ENCODE results near the gene AATF.
"Not testable (repeated sequence)": the region's sequence is repeated elsewhere in the genome, so short reads cannot be mapped to it uniquely, and the experiment has no call there.

AATF gene

DNA sequence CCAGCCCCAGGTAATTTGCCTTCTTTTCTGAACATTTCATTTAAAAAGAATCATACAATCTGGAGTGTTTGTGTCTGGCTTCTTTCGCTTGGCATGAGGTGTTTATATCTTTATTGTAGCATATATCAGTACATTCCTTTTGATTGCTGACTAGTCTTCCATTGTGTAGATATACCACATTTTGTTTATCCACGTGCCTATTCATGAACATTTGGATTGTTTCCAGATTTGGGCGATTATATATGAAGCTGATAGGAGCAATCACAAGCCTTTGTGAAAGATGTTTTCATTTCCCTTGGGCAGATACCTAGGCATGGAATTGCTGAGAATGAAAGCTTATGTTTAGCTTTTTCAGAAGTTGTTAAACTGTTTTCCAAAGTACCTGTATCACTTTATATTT, 120.3 kb downstream of the AATF start:
- H3K27me3 ChIP-seq (replicated peaks; ENCODE audit: control insufficient read depth, insufficient read depth, low read length), result peaks cover 48% of the 10 kb centered on the region
- H3K36me3 ChIP-seq (ENCODE audit: control insufficient read depth, insufficient read depth, low read length, severe bottlenecking), result no peaks in the 10 kb centered on the region
- H3K4me3 ChIP-seq (ENCODE audit: low read length), result no peak overlapping the region
- no peak for DNase-seq (ENCODE audit: low read depth)
- H3K9ac ChIP-seq (ENCODE audit: low read length), result no peak overlapping the region
- H3K9me3 ChIP-seq (ENCODE audit: control insufficient read depth, low read length), result no peaks in the 10 kb centered on the region
- H3K4me1 ChIP-seq (ENCODE audit: control insufficient read depth, insufficient read depth, low read length), result peaks cover 7% of the 10 kb centered on the region

DNA sequence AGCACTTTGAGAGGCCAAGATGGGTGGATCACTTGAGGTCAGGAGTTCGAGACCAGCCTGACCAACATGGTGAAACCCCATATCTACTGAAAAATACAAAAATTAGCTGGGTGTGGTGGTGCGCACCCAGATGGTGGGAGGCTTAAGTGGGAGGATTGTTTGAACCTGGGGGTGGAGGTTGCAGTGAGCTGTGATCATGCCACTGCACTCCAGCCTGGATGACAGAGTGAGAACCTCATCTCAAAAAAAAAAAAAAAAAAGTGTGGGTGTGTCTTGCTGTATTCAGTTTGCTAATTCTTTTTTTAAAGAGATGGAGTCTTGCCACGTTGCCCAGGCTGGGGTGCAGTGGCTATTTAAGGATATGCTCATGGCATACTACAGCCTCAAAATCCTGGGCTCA, 124.7 kb downstream of the AATF start:
- DNase-seq (ENCODE audit: low read depth); H3K9me3 ChIP-seq (ENCODE audit: control insufficient read depth, low read length); H3K4me1 ChIP-seq (ENCODE audit: control insufficient read depth, insufficient read depth, low read length): not testable (repeated sequence)

DNA sequence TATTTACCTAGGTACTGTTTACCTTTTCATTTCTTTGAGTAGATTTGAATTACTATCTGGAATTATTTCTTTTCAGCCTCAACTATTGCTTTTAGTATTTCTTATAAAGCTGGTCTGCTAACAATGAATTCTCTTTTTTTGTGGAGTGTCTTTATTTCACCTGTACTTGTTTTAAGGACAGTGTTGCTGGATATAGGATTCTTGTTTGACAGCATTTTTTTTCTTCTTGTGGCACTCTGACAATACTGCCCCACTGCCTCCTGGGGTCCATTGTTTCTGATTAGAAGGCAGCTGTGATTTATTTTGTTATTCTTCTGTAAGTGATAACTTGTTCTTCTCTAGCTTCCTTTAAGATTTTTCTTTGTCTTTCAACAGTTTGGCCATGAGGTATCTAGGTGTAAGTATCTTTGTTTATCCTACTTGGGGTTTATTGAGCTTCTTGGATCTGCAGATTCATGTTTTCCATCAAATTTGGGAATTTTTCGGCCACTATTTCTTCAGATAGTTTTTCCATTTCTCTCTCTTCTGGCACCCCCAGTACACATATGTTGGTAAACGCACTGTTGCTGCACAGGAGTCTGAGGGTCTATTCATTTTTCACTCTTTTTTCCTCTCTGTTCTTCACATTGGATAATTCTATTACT, 130.4 kb downstream of the AATF start:
- peaks cover under 1% of the 10 kb centered on the region for H3K36me3 ChIP-seq (ENCODE audit: control insufficient read depth, insufficient read depth, low read length, severe bottlenecking)
- H3K9me3 ChIP-seq (ENCODE audit: control insufficient read depth, low read length), result peaks cover 10% of the 10 kb centered on the region
- H3K4me3 ChIP-seq (ENCODE audit: low read length), result no peak overlapping the region
- no peak for DNase-seq (ENCODE audit: low read depth)
- no peaks in the 10 kb centered on the region for H3K27me3 ChIP-seq (replicated peaks; ENCODE audit: control insufficient read depth, insufficient read depth, low read length)
- no peak overlapping the region for H3K9ac ChIP-seq (ENCODE audit: low read length)
- peaks cover 5% of the 10 kb centered on the region for H3K4me1 ChIP-seq (ENCODE audit: control insufficient read depth, insufficient read depth, low read length)

More for the DNA sequence above, 124.7 kb downstream of the AATF start:
- H3K9ac ChIP-seq (ENCODE audit: low read length); H3K36me3 ChIP-seq (ENCODE audit: control insufficient read depth, insufficient read depth, low read length, severe bottlenecking); H3K4me3 ChIP-seq (ENCODE audit: low read length): not testable (repeated sequence)
- peaks cover 11% of the 10 kb centered on the region for H3K27me3 ChIP-seq (replicated peaks; ENCODE audit: control insufficient read depth, insufficient read depth, low read length)

DNA sequence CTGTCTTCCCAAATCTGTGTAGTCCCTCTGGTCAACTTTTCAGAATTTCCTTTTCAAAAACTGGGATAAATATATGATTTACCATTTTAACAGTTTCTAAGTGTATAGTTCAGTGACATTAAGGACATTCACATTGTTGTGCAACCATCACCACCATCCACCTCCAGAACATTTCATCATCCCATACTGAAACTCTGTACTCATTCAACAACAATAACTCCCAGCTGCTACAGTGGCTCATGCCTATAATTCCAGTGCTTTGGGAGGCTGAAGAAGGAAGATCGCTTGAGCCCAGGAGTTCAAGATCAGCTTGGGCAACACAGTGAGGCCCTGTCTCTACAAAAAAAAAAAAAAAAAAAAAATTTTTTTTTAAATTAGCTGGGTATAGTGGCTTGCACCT, 131.0 kb downstream of the AATF start:
- peaks cover 5% of the 10 kb centered on the region for H3K4me1 ChIP-seq (ENCODE audit: control insufficient read depth, insufficient read depth, low read length)
- peak; percentile 79 for DNase-seq (ENCODE audit: low read depth)
- H3K4me3 ChIP-seq (ENCODE audit: low read length), result no peak overlapping the region

DNA sequence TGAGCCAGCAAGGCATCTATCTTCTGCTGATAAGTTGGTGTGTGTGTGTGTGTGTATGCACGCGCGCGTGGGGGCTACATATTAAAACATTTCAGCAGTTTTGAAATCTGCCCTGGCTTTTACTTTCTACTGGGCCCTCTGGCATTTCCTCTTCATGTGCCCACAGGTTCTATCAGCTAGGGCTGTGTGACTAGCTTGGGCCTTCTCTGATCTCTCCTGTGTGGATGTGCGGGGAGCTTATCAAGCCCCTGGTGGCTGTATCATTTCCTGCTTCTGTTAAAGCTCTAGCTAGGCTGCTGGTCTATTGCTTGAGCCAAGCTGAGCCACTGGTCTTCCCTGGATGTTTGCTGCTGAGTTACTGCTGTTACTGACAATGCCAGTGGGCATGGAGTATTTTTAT, 132.5 kb downstream of the AATF start:
- no peak overlapping the region for H3K9ac ChIP-seq (ENCODE audit: low read length)
- H3K4me3 ChIP-seq (ENCODE audit: low read length), result no peak overlapping the region
- H3K36me3 ChIP-seq (ENCODE audit: control insufficient read depth, insufficient read depth, low read length, severe bottlenecking), result peaks cover 21% of the 10 kb centered on the region
- no peaks in the 10 kb centered on the region for H3K27me3 ChIP-seq (replicated peaks; ENCODE audit: control insufficient read depth, insufficient read depth, low read length)
- H3K4me1 ChIP-seq (ENCODE audit: control insufficient read depth, insufficient read depth, low read length), result peaks cover 5% of the 10 kb centered on the region
- H3K9me3 ChIP-seq (ENCODE audit: control insufficient read depth, low read length), result peaks cover 10% of the 10 kb centered on the region
- DNase-seq (ENCODE audit: low read depth), result no peak

More for the DNA sequence above, 131.0 kb downstream of the AATF start:
- Histone ChIP-seq H3K9me3 (ENCODE audit: control insufficient read depth, low read length) (peaks cover 10% of the 10 kb centered on the region), H3K27me3 (replicated peaks; ENCODE audit: control insufficient read depth, insufficient read depth, low read length) (no peaks in the 10 kb centered on the region), H3K9ac (ENCODE audit: low read length) (no peak overlapping the region), H3K36me3 (ENCODE audit: control insufficient read depth, insufficient read depth, low read length, severe bottlenecking) (peaks cover 6% of the 10 kb centered on the region)

DNA sequence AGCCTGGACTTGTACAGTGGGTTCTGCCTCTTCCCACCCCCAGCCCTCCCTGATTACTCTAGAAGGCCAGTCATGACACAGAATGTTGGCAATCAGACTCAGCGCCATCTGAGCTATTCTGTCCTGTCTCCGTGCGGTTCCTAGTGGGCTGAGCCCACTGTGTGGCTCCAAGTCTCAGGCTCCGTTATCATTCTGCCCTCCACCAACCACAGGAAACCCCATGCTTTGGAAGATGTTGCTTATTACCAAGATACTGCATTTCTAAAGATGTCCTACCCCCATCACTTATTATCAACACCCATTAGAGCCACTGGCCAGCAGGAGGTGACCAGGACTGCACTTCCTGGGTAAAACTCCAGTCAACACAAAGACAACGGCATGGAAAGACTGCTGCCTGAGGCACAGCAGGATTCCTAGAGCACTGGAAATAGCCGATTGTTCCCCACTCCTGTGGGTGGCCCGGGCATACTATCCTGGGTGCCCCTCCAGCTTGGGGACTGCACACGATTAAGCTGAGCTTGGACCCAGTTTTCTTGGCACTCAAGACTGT, 133.6 kb downstream of the AATF start:
- H3K4me1 ChIP-seq (ENCODE audit: control insufficient read depth, insufficient read depth, low read length), result peaks cover 5% of the 10 kb centered on the region
- no peak for DNase-seq (ENCODE audit: low read depth)

DNA sequence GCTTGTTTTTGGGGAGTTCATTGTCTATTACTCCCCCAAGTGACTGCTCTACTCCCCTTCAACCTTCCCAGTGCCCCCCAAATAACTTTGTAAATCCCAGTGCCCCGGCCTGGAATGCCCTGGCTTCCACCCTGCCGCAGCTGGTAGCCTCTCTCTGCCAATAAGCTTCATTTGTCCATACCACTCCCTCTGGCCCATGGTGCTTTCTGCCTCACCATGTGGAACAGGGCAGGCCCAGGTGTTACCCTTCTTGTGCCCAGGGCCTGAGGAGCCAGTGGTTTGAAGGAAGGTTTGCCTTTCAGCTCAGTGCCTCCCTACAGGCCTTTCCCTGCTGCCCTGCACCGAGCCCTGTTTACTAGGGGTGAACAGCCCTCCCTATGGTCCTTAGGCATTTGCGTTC, 134.2 kb downstream of the AATF start:
- DNase-seq (ENCODE audit: low read depth), result no peak
- Histone ChIP-seq H3K9ac (ENCODE audit: low read length) (no peak overlapping the region), H3K27me3 (replicated peaks; ENCODE audit: control insufficient read depth, insufficient read depth, low read length) (no peaks in the 10 kb centered on the region)

More for the DNA sequence above, 133.6 kb downstream of the AATF start:
- H3K36me3 ChIP-seq (ENCODE audit: control insufficient read depth, insufficient read depth, low read length, severe bottlenecking), result peaks cover 32% of the 10 kb centered on the region
- no peak overlapping the region for H3K4me3 ChIP-seq (ENCODE audit: low read length)
- H3K9ac ChIP-seq (ENCODE audit: low read length), result no peak overlapping the region
- H3K9me3 ChIP-seq (ENCODE audit: control insufficient read depth, low read length), result peaks cover 10% of the 10 kb centered on the region
- H3K27me3 ChIP-seq (replicated peaks; ENCODE audit: control insufficient read depth, insufficient read depth, low read length), result no peaks in the 10 kb centered on the region

DNA sequence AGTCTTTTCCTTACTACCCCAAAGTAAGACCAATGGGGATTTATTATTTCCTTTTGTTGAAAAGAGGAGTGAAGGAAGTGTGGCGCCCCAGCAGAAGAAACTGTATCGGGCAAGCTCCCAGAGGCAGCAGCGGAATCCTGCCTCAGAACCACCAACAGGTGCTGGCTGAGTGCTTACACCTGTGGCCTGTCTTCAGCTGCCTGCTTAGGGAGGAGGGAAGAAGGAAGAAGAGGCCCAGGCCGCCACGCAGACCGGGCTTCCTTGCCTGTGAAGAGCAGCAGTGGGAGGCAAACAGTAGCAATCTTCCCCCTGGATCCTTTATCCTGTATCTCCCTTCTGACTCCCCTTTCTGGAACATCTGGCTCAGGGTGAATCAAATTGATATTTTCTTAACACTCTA, 134.7 kb downstream of the AATF start:
- Histone ChIP-seq H3K4me3 (ENCODE audit: low read length) (no peak overlapping the region), H3K36me3 (ENCODE audit: control insufficient read depth, insufficient read depth, low read length, severe bottlenecking) (peaks cover 43% of the 10 kb centered on the region), H3K27me3 (replicated peaks; ENCODE audit: control insufficient read depth, insufficient read depth, low read length) (no peaks in the 10 kb centered on the region), H3K9ac (ENCODE audit: low read length) (no peak overlapping the region), H3K9me3 (ENCODE audit: control insufficient read depth, low read length) (peaks cover 10% of the 10 kb centered on the region), H3K4me1 (ENCODE audit: control insufficient read depth, insufficient read depth, low read length) (peaks cover 5% of the 10 kb centered on the region)
- DNase-seq (ENCODE audit: low read depth), result no peak

More for the DNA sequence above, 134.2 kb downstream of the AATF start:
- H3K4me3 ChIP-seq (ENCODE audit: low read length), result no peak overlapping the region
- H3K36me3 ChIP-seq (ENCODE audit: control insufficient read depth, insufficient read depth, low read length, severe bottlenecking), result peaks cover 38% of the 10 kb centered on the region
- peaks cover 10% of the 10 kb centered on the region for H3K9me3 ChIP-seq (ENCODE audit: control insufficient read depth, low read length)
- peaks cover 5% of the 10 kb centered on the region for H3K4me1 ChIP-seq (ENCODE audit: control insufficient read depth, insufficient read depth, low read length)

DNA sequence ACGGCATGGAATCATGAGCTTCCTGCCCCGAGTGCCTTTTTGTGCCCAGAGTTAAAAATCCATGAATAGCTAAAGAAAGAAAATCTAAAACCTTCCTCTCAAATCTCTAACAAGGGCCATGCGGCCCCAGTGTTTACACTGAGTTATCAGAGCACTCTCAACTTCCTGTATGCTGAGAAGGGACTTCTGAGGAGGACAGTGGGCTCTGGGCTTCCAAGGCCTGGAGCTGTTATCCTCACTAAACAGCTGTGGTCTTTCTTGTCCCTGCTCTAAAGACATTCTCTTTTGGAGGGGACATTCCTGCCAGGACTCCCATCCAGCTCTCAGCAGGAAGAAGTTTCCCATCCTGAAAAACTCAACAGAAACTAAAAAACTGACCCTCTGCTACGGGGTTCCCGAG, 135.6 kb downstream of the AATF start:
- H3K4me1 ChIP-seq (ENCODE audit: control insufficient read depth, insufficient read depth, low read length), result peaks cover 5% of the 10 kb centered on the region
- no peak overlapping the region for H3K4me3 ChIP-seq (ENCODE audit: low read length)
- H3K27me3 ChIP-seq (replicated peaks; ENCODE audit: control insufficient read depth, insufficient read depth, low read length), result no peaks in the 10 kb centered on the region
- no peak overlapping the region for H3K9ac ChIP-seq (ENCODE audit: low read length)
- H3K36me3 ChIP-seq (ENCODE audit: control insufficient read depth, insufficient read depth, low read length, severe bottlenecking), result peaks cover 52% of the 10 kb centered on the region
- H3K9me3 ChIP-seq (ENCODE audit: control insufficient read depth, low read length), result peaks cover 2% of the 10 kb centered on the region
- no peak for DNase-seq (ENCODE audit: low read depth)

DNA sequence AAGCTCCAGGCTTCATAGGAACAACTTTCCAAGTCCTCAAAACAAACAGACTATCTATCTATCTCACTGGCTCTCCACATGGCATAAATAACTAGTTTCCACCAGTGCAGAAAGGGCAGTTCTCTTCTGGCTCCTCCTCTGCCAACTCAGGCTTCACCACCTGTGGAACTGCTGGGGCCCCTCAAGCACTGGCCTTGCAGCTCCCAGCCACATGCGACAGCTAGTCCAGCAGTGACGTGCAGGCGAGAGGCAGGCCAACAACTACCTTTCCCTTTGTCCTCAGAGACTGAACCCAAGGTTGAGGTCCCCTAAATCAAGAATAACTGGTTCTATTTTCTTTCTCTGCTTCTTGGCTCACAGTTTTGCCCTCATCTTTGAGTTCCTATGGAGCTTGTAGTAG, 137.6 kb downstream of the AATF start:
- no peak for DNase-seq (ENCODE audit: low read depth)
- H3K9me3 ChIP-seq (ENCODE audit: control insufficient read depth, low read length), result no peaks in the 10 kb centered on the region
- H3K9ac ChIP-seq (ENCODE audit: low read length), result no peak overlapping the region
- H3K36me3 ChIP-seq (ENCODE audit: control insufficient read depth, insufficient read depth, low read length, severe bottlenecking), result peaks cover 72% of the 10 kb centered on the region
- no peaks in the 10 kb centered on the region for H3K4me1 ChIP-seq (ENCODE audit: control insufficient read depth, insufficient read depth, low read length)
- H3K4me3 ChIP-seq (ENCODE audit: low read length), result no peak overlapping the region
- H3K27me3 ChIP-seq (replicated peaks; ENCODE audit: control insufficient read depth, insufficient read depth, low read length), result no peaks in the 10 kb centered on the region

DNA sequence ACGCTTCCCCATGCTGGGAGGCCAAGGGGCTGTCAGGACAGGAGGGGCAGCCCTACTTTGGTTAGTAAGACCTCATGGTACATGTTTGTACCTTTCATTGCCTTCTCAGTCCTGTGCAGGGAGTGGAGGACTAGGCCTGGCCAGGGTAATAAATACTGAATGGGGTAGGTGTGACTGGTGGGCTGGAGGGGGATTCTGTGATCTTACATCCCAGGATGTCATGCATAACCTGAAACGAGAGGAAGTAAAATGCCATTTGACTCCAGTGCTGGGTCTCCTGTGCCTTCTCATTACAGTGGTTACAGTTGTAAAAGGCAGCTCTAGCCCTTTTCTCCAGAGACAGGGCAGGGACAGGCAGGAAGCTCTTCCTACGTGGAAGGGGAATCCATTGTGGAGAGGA, 138.2 kb downstream of the AATF start:
- Histone ChIP-seq H3K27me3 (replicated peaks; ENCODE audit: control insufficient read depth, insufficient read depth, low read length) (no peaks in the 10 kb centered on the region), H3K4me3 (ENCODE audit: low read length) (no peak overlapping the region), H3K4me1 (ENCODE audit: control insufficient read depth, insufficient read depth, low read length) (no peaks in the 10 kb centered on the region), H3K36me3 (ENCODE audit: control insufficient read depth, insufficient read depth, low read length, severe bottlenecking) (peaks cover 78% of the 10 kb centered on the region), H3K9me3 (ENCODE audit: control insufficient read depth, low read length) (no peaks in the 10 kb centered on the region), H3K9ac (ENCODE audit: low read length) (no peak overlapping the region)
- DNase-seq (ENCODE audit: low read depth), result no peak

DNA sequence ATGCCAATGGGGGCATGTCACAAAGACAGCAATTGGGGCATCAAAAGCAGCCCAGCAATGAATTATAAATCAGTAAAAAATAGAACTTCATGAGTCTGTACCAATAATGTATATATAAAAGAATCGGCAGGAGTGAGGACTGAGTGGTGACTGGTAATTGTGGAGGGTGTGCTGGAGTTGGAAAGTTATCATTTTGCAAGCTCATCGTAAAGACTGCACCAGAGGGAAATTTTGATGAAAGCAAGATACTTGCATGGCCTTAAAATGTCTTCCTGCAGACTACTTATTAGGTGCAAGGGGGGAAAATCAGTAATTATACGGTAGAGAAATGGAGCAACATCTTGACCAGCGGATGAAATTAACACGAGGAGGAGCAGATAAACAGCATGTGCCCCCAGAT, 138.9 kb downstream of the AATF start:
- no peak for DNase-seq (ENCODE audit: low read depth)
- no peak overlapping the region for H3K9ac ChIP-seq (ENCODE audit: low read length)
- H3K9me3 ChIP-seq (ENCODE audit: control insufficient read depth, low read length), result no peaks in the 10 kb centered on the region
- no peaks in the 10 kb centered on the region for H3K4me1 ChIP-seq (ENCODE audit: control insufficient read depth, insufficient read depth, low read length)
- H3K36me3 ChIP-seq (ENCODE audit: control insufficient read depth, insufficient read depth, low read length, severe bottlenecking), result peaks cover 85% of the 10 kb centered on the region
- no peaks in the 10 kb centered on the region for H3K27me3 ChIP-seq (replicated peaks; ENCODE audit: control insufficient read depth, insufficient read depth, low read length)
- H3K4me3 ChIP-seq (ENCODE audit: low read length), result no peak overlapping the region

All from adipocyte (in vitro differentiated cells).